ENCODE data around the gene PVR.

The PVR gene

GRCh38 chr19:44635581-44636438 lies 7.9 kb upstream of the PVR start:
- in situ Hi-C loops (cut with MboI; ENCODE audit: low sequenced_read_pairs, unreplicated experiment), result no loop called here
- no peak for DNase-seq (ENCODE audit: low spot score)
- TF ChIP-seq, protein P1, sequence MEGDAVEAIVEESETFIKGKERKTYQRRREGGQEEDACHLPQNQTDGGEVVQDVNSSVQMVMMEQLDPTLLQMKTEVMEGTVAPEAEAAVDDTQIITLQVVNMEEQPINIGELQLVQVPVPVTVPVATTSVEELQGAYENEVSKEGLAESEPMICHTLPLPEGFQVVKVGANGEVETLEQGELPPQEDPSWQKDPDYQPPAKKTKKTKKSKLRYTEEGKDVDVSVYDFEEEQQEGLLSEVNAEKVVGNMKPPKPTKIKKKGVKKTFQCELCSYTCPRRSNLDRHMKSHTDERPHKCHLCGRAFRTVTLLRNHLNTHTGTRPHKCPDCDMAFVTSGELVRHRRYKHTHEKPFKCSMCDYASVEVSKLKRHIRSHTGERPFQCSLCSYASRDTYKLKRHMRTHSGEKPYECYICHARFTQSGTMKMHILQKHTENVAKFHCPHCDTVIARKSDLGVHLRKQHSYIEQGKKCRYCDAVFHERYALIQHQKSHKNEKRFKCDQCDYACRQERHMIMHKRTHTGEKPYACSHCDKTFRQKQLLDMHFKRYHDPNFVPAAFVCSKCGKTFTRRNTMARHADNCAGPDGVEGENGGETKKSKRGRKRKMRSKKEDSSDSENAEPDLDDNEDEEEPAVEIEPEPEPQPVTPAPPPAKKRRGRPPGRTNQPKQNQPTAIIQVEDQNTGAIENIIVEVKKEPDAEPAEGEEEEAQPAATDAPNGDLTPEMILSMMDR (IDR thresholded peaks at IDR 0.05; ENCODE audit: borderline replicate concordance, control extremely low read depth, extremely low read depth, insufficient read depth, missing control alignments), result no peak

- TF ChIP-seq, protein P1 (IDR thresholded peaks at IDR 0.05; ENCODE audit: borderline replicate concordance, control extremely low read depth, extremely low read depth, insufficient read depth, missing control alignments), result no peak
- in situ Hi-C loops (cut with MboI; ENCODE audit: low sequenced_read_pairs, unreplicated experiment), result no loop called here
- DNase-seq (ENCODE audit: low spot score), result no peak
Measured at GRCh38 chr19:44636439-44637389, 7.0 kb upstream of the PVR start.

GRCh38 chr19:44637390-44637764 lies 6.3 kb upstream of the PVR start:
- DNase-seq (ENCODE audit: low spot score), result no peak
- TF ChIP-seq, protein P1 (IDR thresholded peaks at IDR 0.05; ENCODE audit: borderline replicate concordance, control extremely low read depth, extremely low read depth, insufficient read depth, missing control alignments), result no peak
- in situ Hi-C loops (cut with MboI; ENCODE audit: low sequenced_read_pairs, unreplicated experiment), result no loop called here

- TF ChIP-seq, protein P1 (IDR thresholded peaks at IDR 0.05; ENCODE audit: borderline replicate concordance, control extremely low read depth, extremely low read depth, insufficient read depth, missing control alignments), result no peak
- no peak for DNase-seq (ENCODE audit: low spot score)
- in situ Hi-C loops (cut with MboI; ENCODE audit: low sequenced_read_pairs, unreplicated experiment), result no loop called here
Measured at GRCh38 chr19:44640518-44640917, 3.2 kb upstream of the PVR start.

- no peak for DNase-seq (ENCODE audit: low spot score)
- TF ChIP-seq, protein P1 (IDR thresholded peaks at IDR 0.05; ENCODE audit: borderline replicate concordance, control extremely low read depth, extremely low read depth, insufficient read depth, missing control alignments), result no peak
- in situ Hi-C loops (cut with MboI; ENCODE audit: low sequenced_read_pairs, unreplicated experiment), result no loop called here
Measured at GRCh38 chr19:44641501-44642265, 2.0 kb upstream of the PVR start.

GRCh38 chr19:44642377-44642776 lies 1.3 kb upstream of the PVR start:
- TF ChIP-seq, protein P1 (IDR thresholded peaks at IDR 0.05; ENCODE audit: borderline replicate concordance, control extremely low read depth, extremely low read depth, insufficient read depth, missing control alignments), result no peak
- no peak for DNase-seq (ENCODE audit: low spot score)
- in situ Hi-C loops (cut with MboI; ENCODE audit: low sequenced_read_pairs, unreplicated experiment), result no loop called here
